GM18873 (cell line): ENCODE data around the gene TOR4A.
"Not testable (repeated sequence)": the region's sequence is repeated elsewhere in the genome, so short reads cannot be mapped to it uniquely, and the experiment has no call there.

Source experiments
- ATAC-seq: cut with Tn5 transposase; IDR thresholded peaks from one replicate; pipeline ENCODE4 v1.9.1; 2021; ENCODE audit warnings: mild to moderate bottlenecking, moderate library complexity, moderate number of reproducible peaks; ENCODE audit not compliant: unreplicated experiment, low FRiP score

Gene TOR4A

GRCh38 chr9:137251490-137252268 lies 25.8 kb upstream of the TOR4A start:
- ATAC-seq: no peak

DNA sequence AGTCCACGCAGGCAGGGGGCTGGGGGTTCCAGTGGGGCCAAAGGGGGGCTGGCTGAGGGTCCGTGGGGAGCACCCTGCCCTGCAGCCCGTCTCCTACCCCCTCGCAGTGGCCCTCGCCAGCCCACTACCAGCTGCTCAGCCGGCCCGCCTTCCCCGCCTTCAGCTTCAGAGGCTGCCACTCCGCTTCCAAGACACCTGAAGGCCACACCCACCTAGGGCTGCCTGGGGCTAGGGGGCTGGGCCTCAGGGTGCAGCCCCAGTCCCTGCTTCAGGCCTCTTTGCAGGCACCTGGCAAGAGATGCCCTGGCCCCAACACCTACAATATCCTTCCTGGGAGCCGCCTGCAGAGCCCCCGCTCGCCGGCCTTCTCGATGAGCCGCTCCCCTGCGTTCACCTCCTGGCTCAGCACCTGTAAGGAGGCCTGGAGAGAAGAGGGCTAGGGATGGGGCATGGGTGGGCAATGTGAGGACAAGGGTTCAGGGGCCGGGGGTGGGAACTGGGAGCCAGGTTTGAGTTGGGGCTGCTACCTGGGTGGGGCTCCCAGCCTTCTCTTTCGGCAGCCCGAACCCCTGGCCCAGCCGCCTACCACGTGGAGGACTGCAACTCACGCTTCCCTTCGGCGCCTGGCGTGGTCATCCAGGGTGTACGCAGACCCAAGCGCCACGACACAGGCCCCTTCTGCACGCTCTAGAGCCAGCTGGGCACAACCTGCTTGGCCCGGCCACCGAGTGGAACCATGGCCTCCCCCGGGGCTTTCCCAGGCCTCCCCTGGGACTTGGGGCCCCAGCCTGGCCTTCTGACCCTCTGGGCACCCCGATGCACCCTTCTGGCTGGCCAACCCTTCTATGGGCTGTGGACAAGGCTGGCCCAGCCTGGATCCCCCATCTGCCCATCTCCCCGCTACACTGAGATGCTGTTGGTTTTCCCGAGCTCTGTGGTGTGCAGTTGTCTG lies 24.7 kb upstream of the TOR4A start:
- ATAC-seq: no peak

DNA sequence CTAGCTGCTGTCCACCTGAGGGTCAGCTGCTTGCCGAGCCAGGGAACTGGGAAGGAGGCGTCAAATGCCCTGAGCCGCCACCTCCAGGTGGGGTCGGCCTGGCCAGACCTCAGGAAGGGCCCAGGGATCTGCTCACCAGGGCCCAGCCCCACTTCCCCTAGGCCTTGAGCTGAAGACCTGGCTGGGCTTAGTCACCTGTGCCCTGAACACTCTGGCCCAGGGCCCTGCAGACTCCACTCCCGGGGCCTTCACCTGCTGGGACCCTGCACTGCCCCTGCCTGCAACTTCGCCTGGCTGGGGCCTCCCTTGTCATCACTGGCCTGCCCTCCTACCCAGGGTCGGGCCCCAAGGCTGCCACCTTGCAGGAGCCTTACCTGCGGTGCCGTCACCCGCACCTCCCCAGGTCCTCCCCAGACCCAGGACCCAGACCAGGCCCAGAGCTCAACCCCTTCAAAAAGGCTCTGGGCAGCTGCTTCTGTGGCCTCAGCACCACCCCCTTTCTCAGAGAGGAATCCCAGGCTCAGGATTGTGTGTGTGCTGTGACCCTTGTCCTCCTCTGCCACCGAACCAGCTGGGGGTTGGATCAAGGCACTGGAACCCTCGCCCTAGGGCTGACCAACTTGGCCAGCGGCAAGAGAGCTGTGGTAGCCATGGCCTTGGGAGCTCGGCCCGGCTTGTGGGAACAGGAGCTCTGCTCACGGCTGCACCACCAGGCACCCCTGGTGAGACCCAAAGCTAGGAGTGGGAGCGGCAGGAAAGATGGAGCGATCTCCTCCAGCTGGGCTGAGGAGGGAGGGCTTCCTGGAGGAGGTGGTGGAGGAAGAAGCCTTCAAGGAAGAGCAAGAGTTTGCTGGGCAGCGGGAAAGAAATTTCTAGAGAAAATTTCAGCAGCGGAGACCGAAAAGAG lies 23.6 kb upstream of the TOR4A start:
- no peak for ATAC-seq

GRCh38 chr9:137254624-137255447 lies 22.7 kb upstream of the TOR4A start, which contains the start of gene NELFB:
NELFB (plus strand) TSS chr9:137255327.
- ATAC-seq: peak; percentile 50

- no peak for ATAC-seq
These were observed 21.9 kb upstream of the TOR4A start for GRCh38 chr9:137255448-137256114.

DNA sequence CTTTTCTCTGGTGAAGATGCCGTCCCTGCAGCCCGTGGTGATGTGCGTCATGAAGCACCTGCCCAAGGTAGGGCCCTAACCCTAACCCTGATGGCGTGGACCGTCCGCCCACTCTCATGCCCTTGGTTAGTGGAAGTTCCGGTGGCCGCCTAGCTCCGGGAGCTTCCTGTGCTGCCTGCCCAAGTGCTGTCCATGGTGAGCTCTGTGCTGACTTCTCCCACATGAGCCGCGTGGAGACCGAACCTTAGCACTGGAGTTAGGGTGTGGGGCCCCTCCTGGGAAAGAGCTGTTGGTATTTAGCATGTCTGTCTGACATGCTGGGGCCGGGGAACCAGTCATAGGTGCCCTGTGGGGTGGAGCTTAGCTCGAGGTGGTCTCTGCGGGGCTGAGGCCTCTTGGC lies 21.2 kb upstream of the TOR4A start:
- ATAC-seq: no peak

- no peak for ATAC-seq
These were observed 20.7 kb upstream of the TOR4A start for GRCh38 chr9:137256856-137257255.

DNA sequence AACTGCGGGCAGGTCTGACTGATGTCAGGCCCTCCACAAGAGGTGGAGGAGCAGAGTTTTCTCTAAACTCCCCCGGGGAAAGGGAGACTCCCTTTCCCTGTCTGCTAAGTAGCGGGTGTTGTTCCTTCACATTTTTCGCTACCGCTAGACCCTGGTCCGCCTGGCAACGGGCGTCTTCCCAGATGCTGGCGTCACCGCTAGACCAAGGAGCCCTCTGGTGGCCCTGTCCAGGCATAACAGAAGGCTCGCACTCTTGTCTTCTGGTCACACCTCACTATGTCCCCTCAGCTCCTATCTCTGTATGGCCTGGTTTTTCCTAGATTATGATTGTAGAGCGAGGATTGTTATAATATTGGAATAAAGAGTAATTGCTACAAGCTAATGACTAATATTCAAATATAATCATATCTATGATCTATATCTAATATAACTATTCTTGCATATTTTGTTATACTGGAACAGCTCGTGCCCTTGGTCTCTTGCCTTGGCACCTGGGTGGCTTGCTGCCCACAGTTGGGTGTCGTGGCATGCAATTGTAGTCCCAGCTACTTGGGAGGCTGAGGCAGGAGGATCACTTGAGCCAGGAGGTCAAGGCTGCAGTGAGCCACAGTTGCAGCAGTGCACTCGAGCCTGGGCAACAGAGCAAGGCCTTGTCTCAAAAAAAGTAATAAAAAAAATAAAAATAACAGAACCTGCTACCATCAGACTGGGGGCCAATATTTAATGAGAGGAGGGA lies 15.2 kb upstream of the TOR4A start:
- ATAC-seq: not testable (repeated sequence)

- ATAC-seq: no peak
These were observed 14.6 kb upstream of the TOR4A start for GRCh38 chr9:137262909-137263285.

GRCh38 chr9:137263506-137263905 lies 14.0 kb upstream of the TOR4A start:
- ATAC-seq: no peak

- no peak for ATAC-seq
These were observed 13.5 kb upstream of the TOR4A start for GRCh38 chr9:137264067-137264466.

DNA sequence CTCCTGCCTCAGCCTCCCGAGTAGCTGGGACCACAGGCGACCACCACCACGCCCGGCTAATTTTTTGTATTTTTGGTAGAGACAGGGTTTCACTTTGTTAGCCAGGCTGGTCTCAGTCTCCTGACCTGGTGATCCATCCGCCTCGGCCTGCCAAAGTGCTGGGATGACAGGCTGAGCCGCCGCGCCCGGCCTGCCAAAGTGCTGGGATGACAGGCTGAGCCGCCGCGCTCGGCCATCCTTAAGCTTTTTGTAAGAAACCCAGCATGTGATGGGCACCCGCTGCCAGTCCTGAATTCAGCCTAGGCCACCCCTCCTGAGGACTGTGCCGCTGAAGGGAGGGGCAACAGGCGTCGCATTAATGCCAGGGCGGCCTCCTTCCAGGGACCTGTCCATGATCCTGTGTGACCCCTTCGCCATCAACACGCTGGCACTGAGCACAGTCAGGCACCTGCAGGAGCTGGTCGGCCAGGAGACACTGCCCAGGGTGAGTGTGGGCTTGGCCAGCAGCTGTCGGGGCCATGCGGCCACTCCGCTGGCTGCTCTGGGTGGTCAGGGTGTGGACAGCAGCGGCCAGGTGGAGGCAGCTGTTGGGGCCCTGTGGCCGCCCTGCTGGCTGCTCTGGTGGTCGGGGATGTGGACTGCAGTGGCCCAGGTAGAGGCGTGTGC lies 11.9 kb upstream of the TOR4A start:
- no peak for ATAC-seq

DNA sequence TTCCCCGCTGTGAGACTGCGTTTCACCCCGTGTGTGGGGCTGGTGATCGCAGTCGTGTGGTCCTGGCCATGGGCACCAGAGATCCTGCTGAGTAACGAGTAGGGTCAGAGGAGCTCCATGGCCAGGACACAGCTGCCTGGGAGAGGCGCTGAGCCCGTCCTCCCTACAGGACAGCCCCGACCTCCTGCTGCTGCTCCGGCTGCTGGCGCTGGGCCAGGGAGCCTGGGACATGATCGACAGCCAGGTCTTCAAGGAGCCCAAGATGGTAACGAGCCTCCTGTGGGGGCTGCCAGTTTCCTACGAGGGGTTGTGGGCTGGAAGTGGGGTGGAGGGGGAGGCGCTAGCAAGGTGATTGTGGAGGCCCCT lies 11.4 kb upstream of the TOR4A start:
- ATAC-seq: no peak

DNA sequence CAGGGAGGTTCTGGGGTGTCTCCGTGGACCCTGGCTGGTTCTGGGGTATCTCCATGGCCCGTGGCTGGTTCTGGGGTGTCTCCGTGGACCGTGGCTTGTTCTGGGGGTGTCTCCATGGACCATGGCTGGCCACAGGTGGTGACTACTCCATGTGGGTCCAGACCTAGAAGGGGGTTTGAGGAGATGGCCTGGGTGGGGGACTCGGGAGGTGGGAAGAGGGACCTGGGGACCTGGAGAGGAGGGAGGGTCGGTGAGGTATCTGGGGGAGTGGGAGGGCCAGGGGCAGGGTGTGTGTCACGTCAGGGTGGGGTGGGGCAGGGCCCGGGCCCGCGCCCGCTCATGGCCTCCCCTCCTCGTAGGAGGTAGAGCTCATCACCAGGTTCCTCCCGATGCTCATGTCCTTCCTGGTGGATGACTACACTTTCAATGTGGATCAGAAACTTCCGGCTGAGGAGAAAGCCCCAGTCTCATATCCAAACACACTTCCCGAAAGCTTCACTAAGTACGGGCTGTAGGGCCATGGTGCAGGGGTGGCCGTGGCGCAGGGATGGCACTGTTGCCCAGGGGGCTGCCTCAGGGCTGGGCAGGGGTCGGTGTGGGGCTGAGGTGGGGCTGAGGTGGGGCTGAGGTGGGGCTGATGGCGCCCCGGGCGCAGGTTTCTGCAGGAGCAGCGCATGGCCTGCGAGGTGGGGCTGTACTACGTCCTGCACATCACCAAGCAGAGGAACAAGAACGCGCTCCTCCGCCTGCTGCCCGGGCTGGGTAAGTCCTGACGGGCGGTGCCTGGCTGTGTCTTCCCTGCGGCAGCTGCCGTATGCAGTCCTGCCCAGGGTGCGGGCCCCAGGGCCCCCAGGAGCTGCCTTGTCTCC lies 10.7 kb upstream of the TOR4A start:
- no peak for ATAC-seq

DNA sequence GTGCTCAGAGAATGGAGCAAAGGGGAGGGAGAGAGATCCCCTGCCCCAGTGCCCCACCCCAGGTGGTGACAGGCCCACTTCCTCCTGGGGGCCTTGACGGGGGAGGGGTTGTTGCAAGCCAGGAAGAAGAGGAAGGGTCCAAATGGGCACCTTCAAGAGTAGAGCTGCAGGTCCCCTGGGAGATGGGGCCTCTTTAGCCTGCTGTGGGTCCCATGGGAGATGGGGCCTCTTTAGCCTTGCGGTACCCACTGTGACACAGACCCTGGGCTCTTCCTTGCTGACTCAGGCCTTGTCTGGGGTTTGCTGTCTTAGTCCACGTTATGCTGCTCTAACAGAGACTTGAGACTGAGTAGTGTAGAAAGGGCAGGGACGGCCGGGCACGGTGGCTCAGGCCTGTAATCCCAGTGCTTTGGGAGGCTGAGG lies 9.6 kb upstream of the TOR4A start:
- ATAC-seq: no peak

GRCh38 chr9:137268538-137269201 lies 8.9 kb upstream of the TOR4A start:
- no peak for ATAC-seq
